LNCAP (cell line): ENCODE data around the gene ADORA2A.

Source experiments
- CTCF ChIP-seq: fragments of 450-650 bp; IDR thresholded peaks from 2 replicates; pipeline ENCODE4 v1.5.1; 2017; ENCODE audit warnings: mild to moderate bottlenecking

The ADORA2A gene

DNA sequence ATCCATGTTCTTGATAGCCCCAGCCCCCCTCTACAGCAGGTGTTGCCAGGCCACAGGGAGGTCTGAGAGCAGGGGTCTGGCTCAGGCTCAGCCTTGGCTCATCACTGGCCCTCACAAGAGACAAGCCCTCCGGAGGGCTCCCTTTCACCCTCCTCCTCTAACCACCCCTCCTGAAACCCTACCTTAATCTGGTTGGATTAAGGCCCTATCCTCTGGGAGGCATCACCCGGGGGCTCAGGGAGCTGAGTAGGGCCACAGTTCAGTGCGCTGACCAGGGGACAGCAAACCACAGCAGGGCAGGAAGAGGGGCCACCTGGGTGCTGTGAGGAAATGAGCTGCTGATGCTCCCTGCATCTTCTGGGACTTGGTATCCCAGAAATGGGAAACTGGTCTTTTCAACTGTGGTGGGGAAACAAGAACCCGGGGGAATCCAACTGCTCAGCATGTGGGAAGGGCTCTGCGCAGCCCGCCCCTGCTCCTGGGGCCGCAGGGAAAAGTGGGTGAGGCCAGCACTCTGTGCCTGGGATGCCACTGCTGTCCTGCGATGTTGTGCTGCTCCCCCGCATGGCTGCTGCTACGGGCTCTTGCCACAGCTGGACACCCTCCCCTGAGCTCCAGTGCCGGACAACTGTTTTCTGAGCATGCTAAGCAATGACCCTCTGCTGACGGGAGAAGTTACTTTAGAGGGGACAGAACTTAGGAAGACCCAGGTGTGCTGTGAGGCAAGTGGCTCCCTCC is 17.5 kb downstream of the ADORA2A start:
- no peak for TF ChIP-seq CTCF

- TF ChIP-seq CTCF = no peak
Measured at GRCh38 chr22:24445481-24446259, 18.3 kb downstream of the ADORA2A start.

DNA sequence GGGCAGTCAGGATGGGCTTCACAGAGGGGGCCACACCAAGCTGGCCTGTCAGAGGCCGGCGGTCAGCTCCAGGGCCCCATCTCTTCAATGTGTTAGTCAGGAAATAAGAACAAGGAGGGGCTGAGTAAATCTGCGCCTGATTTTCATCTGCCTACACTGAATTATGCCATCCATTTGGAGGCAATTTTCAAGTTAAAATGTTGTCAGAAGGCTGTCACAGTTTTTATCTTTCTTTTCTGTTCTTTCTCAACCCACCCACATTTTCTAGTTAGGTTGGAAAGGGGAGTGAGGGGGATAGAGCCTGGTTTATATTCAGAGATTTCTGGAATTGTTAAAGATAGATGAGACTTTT is 18.8 kb downstream of the ADORA2A start:
- TF ChIP-seq CTCF = no peak

DNA sequence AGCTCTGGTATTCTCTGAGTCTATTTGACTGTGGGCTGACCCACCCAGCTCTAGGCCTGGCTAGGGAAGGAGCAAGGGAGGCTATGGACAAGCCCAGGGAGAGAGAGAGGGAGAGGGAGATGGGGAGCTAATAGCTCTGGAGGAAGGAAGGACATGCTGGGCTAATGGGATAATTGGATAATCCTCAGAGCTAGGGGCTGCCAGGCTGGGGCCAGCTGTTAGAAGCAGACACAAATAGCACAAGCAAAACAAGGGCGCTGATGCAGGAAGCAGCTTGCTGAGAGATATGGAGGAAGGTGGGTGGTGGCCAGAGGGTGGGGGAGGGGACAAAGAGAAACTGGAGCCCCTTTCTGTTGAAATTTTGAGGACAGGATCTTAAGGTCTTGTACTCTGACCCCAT is 23.2 kb downstream of the ADORA2A start:
- TF ChIP-seq CTCF = no peak

DNA sequence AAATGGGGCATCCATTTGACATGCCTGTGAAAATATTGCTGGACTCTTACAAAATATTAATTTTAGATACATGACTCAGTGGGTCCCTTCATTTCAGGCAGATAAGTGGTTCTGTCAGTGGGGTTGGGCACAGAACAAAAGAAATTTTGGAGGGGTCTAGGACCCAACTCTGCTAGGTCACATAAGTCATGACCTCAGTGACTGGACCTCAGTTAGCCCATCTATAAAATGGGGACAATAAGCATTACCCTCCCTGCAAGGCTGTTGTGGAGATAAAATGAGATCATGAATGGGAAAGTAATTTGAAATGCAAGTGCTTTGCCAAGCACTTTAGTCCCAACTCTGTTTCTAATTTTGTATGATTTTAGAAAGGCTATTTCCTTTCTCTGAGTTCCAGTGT is 23.8 kb downstream of the ADORA2A start:
- TF ChIP-seq CTCF = no peak

DNA sequence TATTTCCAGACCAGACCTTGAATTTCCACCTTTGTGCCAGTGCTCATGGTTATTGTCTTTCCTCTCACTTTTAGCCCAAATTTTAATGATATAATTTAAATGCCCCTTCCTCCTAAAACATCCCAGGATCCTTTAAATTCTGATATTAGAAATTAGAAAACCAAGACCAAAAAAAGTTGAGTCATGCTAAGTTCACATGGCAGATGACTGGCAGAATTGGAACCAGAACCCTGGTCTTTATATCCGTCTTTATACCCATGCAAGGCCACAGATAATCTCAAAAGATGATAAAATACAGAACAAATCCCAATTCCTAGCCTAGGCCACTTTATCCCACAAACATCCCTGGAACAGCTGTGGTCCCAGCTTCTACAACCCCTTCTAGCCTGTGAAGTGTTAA is 26.5 kb downstream of the ADORA2A start:
- no peak for TF ChIP-seq CTCF

DNA sequence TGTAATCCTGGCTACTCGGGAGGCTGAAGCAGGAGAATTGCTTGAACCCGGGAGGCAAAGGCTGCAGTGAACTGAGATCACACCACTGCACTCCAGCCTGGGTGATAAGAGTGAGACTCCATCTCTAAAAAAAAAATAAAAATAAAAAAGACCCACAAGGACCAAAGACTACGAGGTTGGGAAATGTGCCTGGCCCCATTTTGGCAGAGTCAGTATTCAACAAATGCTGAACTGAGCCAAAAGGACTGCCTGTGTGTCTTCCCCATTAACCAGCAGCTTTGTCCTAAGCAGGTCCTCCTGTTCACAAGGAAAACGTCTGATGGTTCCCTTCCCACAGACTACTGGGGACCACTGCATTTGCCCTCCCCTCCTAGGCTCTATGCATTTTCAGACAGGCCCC is 27.6 kb downstream of the ADORA2A start:
- TF ChIP-seq CTCF = no peak
